Measurements from ENCODE around the gene DNA2. TPM values are rescaled to one million over a fixed set of nuclear protein-coding genes. Genes with fewer than 3 reads are reported as not detected.

The DNA2 gene
- total and polyA plus RNA-seq, 2 donors (not counting 1 experiment from before 2014, with no cell fraction given) = 2.6 to 6.4 TPM

- Histone ChIP-seq H3K4me1 (ENCODE audit: control insufficient read depth, extremely low read depth, insufficient read depth, low read length) (no peaks in the 10 kb centered on the region), H3K36me3 (ENCODE audit: control insufficient read depth, insufficient read depth, low read length) (no peaks in the 10 kb centered on the region), H3K4me3 (replicated peaks in 1 of 4; ENCODE audit: control extremely low read depth in 1 of 4, insufficient read depth in 1 of 4, low read depth in 3 of 4, low read length in 4 of 4) (no peak overlapping the region), H3K9me3 (ENCODE audit: control insufficient read depth, insufficient read depth, low read depth, low read length) (no peaks in the 10 kb centered on the region), H3K27me3 (ENCODE audit: control insufficient read depth, insufficient read depth, low read length) (no peaks in the 10 kb centered on the region), H3K9ac (ENCODE audit: insufficient read depth, low read length) (no peak overlapping the region), H2AFZ (ENCODE audit: low read length) (no peak overlapping the region), H3K27ac (ENCODE audit: insufficient read depth, low read length) (no peak overlapping the region), H3K4me2 (ENCODE audit: extremely low read depth, insufficient read depth, low read length) (no peak overlapping the region), H4K20me1 (ENCODE audit: control insufficient read depth, extremely low read depth, insufficient read depth, low read length) (no peaks in the 10 kb centered on the region), H3K79me2 (ENCODE audit: control insufficient read depth, insufficient read depth, low read length) (no peaks in the 10 kb centered on the region)
- DNase-seq (ENCODE audit: low read depth in 2 of 2) = no peak
- no peak for TF ChIP-seq EZH2 (IDR thresholded peaks at IDR 0.05; ENCODE audit: low read length, missing control alignments)
- no peak for TF ChIP-seq CTCF (conservative IDR thresholded peaks at IDR 0.05 in 1 of 2, IDR thresholded peaks at IDR 0.05 in 1 of 2; ENCODE audit: low read depth in 1 of 2, low read length in 2 of 2)
Measured at GRCh38 chr10:68446179-68446578, 25.6 kb downstream of the DNA2 start.

DNA sequence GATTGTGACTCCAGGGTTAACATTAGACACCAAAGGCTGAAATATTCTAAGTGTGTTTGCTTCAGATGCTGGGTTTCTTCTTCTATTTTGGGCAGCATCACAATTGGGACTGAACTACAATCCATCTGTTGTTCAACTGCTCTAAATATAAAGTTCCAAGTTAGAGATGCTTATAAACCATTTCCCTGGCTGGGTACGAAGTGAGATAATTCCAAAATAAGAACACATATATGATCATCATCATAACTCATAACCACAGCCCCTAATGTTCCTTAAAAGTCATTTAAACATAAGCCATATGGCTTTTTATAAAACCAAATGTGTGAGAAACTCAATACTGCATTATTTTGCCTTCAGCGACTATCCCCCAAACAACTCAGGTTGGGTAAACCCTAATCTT is 28.8 kb downstream of the DNA2 start:
- no peaks in the 10 kb centered on the region for H3K27me3 ChIP-seq (ENCODE audit: control insufficient read depth, insufficient read depth, low read length)
- TF ChIP-seq CTCF (conservative IDR thresholded peaks at IDR 0.05 in 1 of 2, IDR thresholded peaks at IDR 0.05 in 1 of 2; ENCODE audit: low read depth in 1 of 2, low read length in 2 of 2) (no peak), EZH2 (IDR thresholded peaks at IDR 0.05; ENCODE audit: low read length, missing control alignments) (no peak)
- no peak for DNase-seq (ENCODE audit: low read depth in 2 of 2)
- H4K20me1 ChIP-seq (ENCODE audit: control insufficient read depth, extremely low read depth, insufficient read depth, low read length) = no peaks in the 10 kb centered on the region
- H3K27ac ChIP-seq (ENCODE audit: insufficient read depth, low read length) = no peak overlapping the region
- no peak overlapping the region for H3K9ac ChIP-seq (ENCODE audit: insufficient read depth, low read length)
- no peaks in the 10 kb centered on the region for H3K36me3 ChIP-seq (ENCODE audit: control insufficient read depth, insufficient read depth, low read length)
- H3K4me2 ChIP-seq (ENCODE audit: extremely low read depth, insufficient read depth, low read length) = no peak overlapping the region
- H3K4me3 ChIP-seq (replicated peaks in 1 of 4; ENCODE audit: control extremely low read depth in 1 of 4, insufficient read depth in 1 of 4, low read depth in 3 of 4, low read length in 4 of 4) = no peak overlapping the region
- no peaks in the 10 kb centered on the region for H3K4me1 ChIP-seq (ENCODE audit: control insufficient read depth, extremely low read depth, insufficient read depth, low read length)
- no peak overlapping the region for H2AFZ ChIP-seq (ENCODE audit: low read length)
- H3K79me2 ChIP-seq (ENCODE audit: control insufficient read depth, insufficient read depth, low read length) = no peaks in the 10 kb centered on the region
- no peaks in the 10 kb centered on the region for H3K9me3 ChIP-seq (ENCODE audit: control insufficient read depth, insufficient read depth, low read depth, low read length)

GRCh38 chr10:68440898-68441297 is 30.9 kb downstream of the DNA2 start:
- H2AFZ ChIP-seq (ENCODE audit: low read length) = no peak overlapping the region
- TF ChIP-seq CTCF (conservative IDR thresholded peaks at IDR 0.05 in 1 of 2, IDR thresholded peaks at IDR 0.05 in 1 of 2; ENCODE audit: low read depth in 1 of 2, low read length in 2 of 2) = no peak
- TF ChIP-seq EZH2 (IDR thresholded peaks at IDR 0.05; ENCODE audit: low read length, missing control alignments) = no peak
- DNase-seq (ENCODE audit: low read depth in 2 of 2) = no peak
- H3K79me2 ChIP-seq (ENCODE audit: control insufficient read depth, insufficient read depth, low read length) = no peaks in the 10 kb centered on the region
- H3K9me3 ChIP-seq (ENCODE audit: control insufficient read depth, insufficient read depth, low read depth, low read length) = no peaks in the 10 kb centered on the region
- H3K4me3 ChIP-seq (replicated peaks in 1 of 4; ENCODE audit: control extremely low read depth in 1 of 4, insufficient read depth in 1 of 4, low read depth in 3 of 4, low read length in 4 of 4) = no peak overlapping the region
- H3K4me1 ChIP-seq (ENCODE audit: control insufficient read depth, extremely low read depth, insufficient read depth, low read length) = no peaks in the 10 kb centered on the region
- H3K27me3 ChIP-seq (ENCODE audit: control insufficient read depth, insufficient read depth, low read length) = no peaks in the 10 kb centered on the region
- H3K4me2 ChIP-seq (ENCODE audit: extremely low read depth, insufficient read depth, low read length) = no peak overlapping the region
- H3K27ac ChIP-seq (ENCODE audit: insufficient read depth, low read length) = no peak overlapping the region
- no peaks in the 10 kb centered on the region for H3K36me3 ChIP-seq (ENCODE audit: control insufficient read depth, insufficient read depth, low read length)
- no peaks in the 10 kb centered on the region for H4K20me1 ChIP-seq (ENCODE audit: control insufficient read depth, extremely low read depth, insufficient read depth, low read length)
- H3K9ac ChIP-seq (ENCODE audit: insufficient read depth, low read length) = no peak overlapping the region

Data from fibroblast of lung (primary cell).